Progenitor cell of endocrine pancreas (in vitro differentiated cells): ENCODE results near the gene BDKRB2. TPM values are rescaled to one million over a fixed set of nuclear protein-coding genes. Genes with fewer than 3 reads are reported as not detected.

Source experiments
- DNase-seq: peaks from one replicate; pipeline ENCODE4 v3.0.0; 2021; ENCODE audit warnings: low spot score; ENCODE audit not compliant: unreplicated experiment
- H3K27ac Mint-ChIP-seq: 2 replicates; pipeline ENCODE4 v1.8.0; 2021; ENCODE audit warnings: mild to moderate bottlenecking, moderate library complexity, mixed read lengths
- H3K27me3 Mint-ChIP-seq: 2 replicates; pipeline ENCODE4 v1.8.0; 2021; ENCODE audit warnings: mixed read lengths
- H3K36me3 Mint-ChIP-seq: 2 replicates; pipeline ENCODE4 v1.8.0; 2022; ENCODE audit warnings: mixed read lengths; ENCODE audit not compliant: insufficient read depth
- H3K4me1 Mint-ChIP-seq: 2 replicates; pipeline ENCODE4 v1.8.0; 2021; ENCODE audit warnings: low read depth, mixed read lengths
- H3K4me3 Mint-ChIP-seq: 2 replicates; pipeline ENCODE4 v1.8.0; 2021; ENCODE audit warnings: low read depth, mild to moderate bottlenecking, moderate library complexity, mixed read lengths
- H3K9me3 Mint-ChIP-seq: 2 replicates; pipeline ENCODE4 v1.8.0; 2021; ENCODE audit warnings: low read depth, mixed read lengths
- total RNA-seq: library from RNA; stranded (reverse); gene quantifications from 2 replicates; pipeline ENCODE4 v1.2.1, GENCODE V29; 2021
- TF ChIP-seq, protein P1 (sequence below): fragments of 200-600 bp; sonication (generic); IDR thresholded peaks from one replicate; pipeline ENCODE4 v1.5.0; 2021; ENCODE audit warnings: antibody characterized with exemption, mild to moderate bottlenecking; ENCODE audit not compliant: unreplicated experiment

BDKRB2 gene
- total RNA-seq, 1 donor from 2014 or later, result 0.36 TPM

DNA sequence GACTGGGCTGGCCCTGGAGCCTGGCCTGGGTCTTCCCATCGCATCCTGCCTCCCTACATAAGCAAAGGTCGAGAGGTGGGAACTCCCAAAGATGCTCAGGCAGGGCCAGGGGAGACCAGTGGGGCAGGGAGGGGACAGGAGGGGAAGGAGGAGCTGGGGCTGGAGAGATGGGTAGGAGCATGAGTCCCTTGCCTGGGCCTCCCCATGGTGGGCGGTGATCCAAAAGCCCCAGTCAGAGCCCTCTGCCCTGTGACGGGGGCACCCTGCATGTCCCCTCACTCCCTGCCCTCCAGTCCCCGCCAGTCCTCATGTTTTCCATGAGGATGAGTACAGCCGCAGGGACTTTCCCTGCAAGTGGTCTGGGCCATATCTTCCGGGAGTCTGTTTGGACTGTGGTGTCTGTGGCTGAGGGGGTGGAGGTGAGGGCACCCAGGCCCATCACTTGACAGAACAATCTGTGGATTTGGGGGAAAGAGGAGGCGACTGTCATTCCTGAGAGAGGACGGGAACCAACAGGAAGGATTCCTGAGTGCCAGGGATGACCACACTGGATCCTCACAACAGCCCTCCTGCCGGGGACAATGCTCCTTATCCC, 9.3 kb downstream of the BDKRB2 start:
- DNase-seq, result no peak
- no peak overlapping the region for H3K4me3 Mint-ChIP-seq
- H3K27ac Mint-ChIP-seq, result no peak overlapping the region
- peaks cover 7% of the 10 kb centered on the region for H3K9me3 Mint-ChIP-seq
- TF ChIP-seq, protein P1, sequence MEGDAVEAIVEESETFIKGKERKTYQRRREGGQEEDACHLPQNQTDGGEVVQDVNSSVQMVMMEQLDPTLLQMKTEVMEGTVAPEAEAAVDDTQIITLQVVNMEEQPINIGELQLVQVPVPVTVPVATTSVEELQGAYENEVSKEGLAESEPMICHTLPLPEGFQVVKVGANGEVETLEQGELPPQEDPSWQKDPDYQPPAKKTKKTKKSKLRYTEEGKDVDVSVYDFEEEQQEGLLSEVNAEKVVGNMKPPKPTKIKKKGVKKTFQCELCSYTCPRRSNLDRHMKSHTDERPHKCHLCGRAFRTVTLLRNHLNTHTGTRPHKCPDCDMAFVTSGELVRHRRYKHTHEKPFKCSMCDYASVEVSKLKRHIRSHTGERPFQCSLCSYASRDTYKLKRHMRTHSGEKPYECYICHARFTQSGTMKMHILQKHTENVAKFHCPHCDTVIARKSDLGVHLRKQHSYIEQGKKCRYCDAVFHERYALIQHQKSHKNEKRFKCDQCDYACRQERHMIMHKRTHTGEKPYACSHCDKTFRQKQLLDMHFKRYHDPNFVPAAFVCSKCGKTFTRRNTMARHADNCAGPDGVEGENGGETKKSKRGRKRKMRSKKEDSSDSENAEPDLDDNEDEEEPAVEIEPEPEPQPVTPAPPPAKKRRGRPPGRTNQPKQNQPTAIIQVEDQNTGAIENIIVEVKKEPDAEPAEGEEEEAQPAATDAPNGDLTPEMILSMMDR, result no peak
- peaks cover 7% of the 10 kb centered on the region for H3K27me3 Mint-ChIP-seq
- no peaks in the 10 kb centered on the region for H3K36me3 Mint-ChIP-seq
- H3K4me1 Mint-ChIP-seq, result no peaks in the 10 kb centered on the region

DNA sequence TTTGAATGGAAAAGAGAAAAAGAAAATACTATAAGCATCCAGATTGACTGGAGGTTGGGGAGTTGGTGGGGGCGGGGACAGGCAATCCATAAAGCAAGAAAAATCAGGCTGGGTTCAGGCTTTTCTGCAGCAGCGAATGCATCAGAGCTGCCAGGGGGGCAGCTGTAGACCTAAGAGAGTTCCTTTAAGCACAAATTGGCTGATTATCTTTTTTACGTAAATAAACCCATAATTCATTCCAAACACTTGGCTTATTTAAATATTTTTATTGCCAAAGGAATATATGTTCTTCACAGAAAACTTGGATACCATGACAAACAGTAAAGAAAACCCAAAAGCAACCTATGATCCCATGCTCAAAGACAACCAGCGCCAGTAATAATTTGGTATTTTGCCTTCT, 10.2 kb downstream of the BDKRB2 start:
- Mint-ChIP-seq H3K9me3 (peaks cover 7% of the 10 kb centered on the region), H3K36me3 (no peaks in the 10 kb centered on the region), H3K4me3 (no peak overlapping the region), H3K4me1 (no peaks in the 10 kb centered on the region), H3K27me3 (peaks cover 3% of the 10 kb centered on the region), H3K27ac (no peak overlapping the region)
- TF ChIP-seq, protein P1, result no peak
- no peak for DNase-seq

GRCh38 chr14:96215452-96216244, 11.0 kb downstream of the BDKRB2 start:
- peaks cover 7% of the 10 kb centered on the region for H3K9me3 Mint-ChIP-seq
- TF ChIP-seq, protein P1, result no peak
- no peak overlapping the region for H3K4me3 Mint-ChIP-seq
- DNase-seq, result no peak
- H3K36me3 Mint-ChIP-seq, result no peaks in the 10 kb centered on the region
- H3K4me1 Mint-ChIP-seq, result no peaks in the 10 kb centered on the region
- H3K27ac Mint-ChIP-seq, result no peak overlapping the region
- peaks cover 3% of the 10 kb centered on the region for H3K27me3 Mint-ChIP-seq

DNA sequence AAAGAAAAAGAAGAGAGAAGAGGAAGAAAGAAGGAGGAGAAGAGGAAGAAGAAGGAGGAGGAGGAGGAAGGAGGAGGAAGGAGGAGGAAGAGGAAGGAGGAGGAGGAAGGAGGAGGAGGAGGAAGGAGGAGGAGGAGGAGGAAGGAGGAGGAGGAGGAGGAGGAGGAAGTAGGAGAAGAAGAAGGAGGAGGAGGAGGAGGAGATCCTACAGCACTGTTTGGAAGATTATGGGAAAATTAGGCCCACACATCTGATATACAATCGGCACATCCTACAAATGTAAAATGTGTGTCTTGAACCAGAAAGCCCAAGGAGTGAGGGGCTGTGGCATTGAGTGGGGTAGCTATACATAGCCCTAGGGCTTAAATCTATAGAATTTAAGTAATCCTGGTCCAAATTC, 12.0 kb downstream of the BDKRB2 start:
- Mint-ChIP-seq H3K9me3 (peaks cover 7% of the 10 kb centered on the region), H3K36me3 (no peaks in the 10 kb centered on the region), H3K27ac (no peak overlapping the region), H3K4me3 (no peak overlapping the region), H3K27me3 (peaks cover 3% of the 10 kb centered on the region), H3K4me1 (no peaks in the 10 kb centered on the region)
- no peak for DNase-seq
- TF ChIP-seq, protein P1, result no peak

- H3K27me3 Mint-ChIP-seq, result peaks cover 3% of the 10 kb centered on the region
Observed at GRCh38 chr14:96217376-96217913, 12.8 kb downstream of the BDKRB2 start.

More at GRCh38 chr14:96217376-96217913, 12.8 kb downstream of the BDKRB2 start:
- Mint-ChIP-seq H3K27ac (no peak overlapping the region), H3K4me3 (no peak overlapping the region), H3K4me1 (no peaks in the 10 kb centered on the region), H3K36me3 (no peaks in the 10 kb centered on the region), H3K9me3 (peaks cover under 1% of the 10 kb centered on the region)
- TF ChIP-seq, protein P1, result no peak
- no peak for DNase-seq
